Trophoblast cell (in vitro differentiated cells and primary cell): ENCODE measurements around the gene MICOS13.

ENCODE experiments used
- DNase-seq, 2 donors: peaks; one replicate each; pipeline ENCODE4 v3.0.0-alpha.2; 2016
- H2AFZ ChIP-seq: 2 replicates; pipeline ENCODE4 v1.6.1; 2013; ENCODE audit warnings: low read length, moderate library complexity, mild to moderate bottlenecking; ENCODE audit not compliant: insufficient read depth, poor library complexity
- H2AK5ac ChIP-seq: 2 replicates; pipeline ENCODE4 v1.6.1; 2013; ENCODE audit warnings: mild to moderate bottlenecking, low read length
- H2BK120ac ChIP-seq: 2 replicates; pipeline ENCODE4 v1.6.1; 2013; ENCODE audit warnings: low read length, mild to moderate bottlenecking, moderate library complexity; ENCODE audit not compliant: insufficient read depth, poor library complexity
- H2BK12ac ChIP-seq: 2 replicates; pipeline ENCODE4 v1.6.1; 2013; ENCODE audit warnings: mild to moderate bottlenecking, low read length, moderate library complexity
- H2BK5ac ChIP-seq: 2 replicates; pipeline ENCODE4 v1.6.1; 2013; ENCODE audit warnings: low read length, low read depth, moderate library complexity, mild to moderate bottlenecking; ENCODE audit not compliant: poor library complexity
- H3K14ac ChIP-seq: 2 replicates; pipeline ENCODE4 v1.6.1; 2013; ENCODE audit warnings: mild to moderate bottlenecking, low read length
- H3K18ac ChIP-seq: 2 replicates; pipeline ENCODE4 v1.6.1; 2013; ENCODE audit warnings: mild to moderate bottlenecking, low read length
- H3K23ac ChIP-seq: 2 replicates; pipeline ENCODE4 v1.6.1; 2013; ENCODE audit warnings: low read length
- H3K27ac ChIP-seq: 2 replicates; pipeline ENCODE4 v1.5.1; 2013; ENCODE audit warnings: low read depth, mild to moderate bottlenecking, inconsistent platforms, low read length, moderate library complexity
- H3K27me3 ChIP-seq: 2 replicates; pipeline ENCODE4 v1.6.1; 2013; ENCODE audit warnings: inconsistent platforms, mild to moderate bottlenecking, low read length, moderate library complexity; ENCODE audit not compliant: insufficient read depth
- H3K36me3 ChIP-seq, 2 experiments: 1 replicate in 1 of 2; 2 replicates in 1 of 2; pipeline ENCODE4 v1.6.1; 2013; ENCODE audit warnings: low read length in 2 of 2, mild to moderate bottlenecking in 2 of 2, moderate library complexity in 1 of 2; ENCODE audit not compliant: insufficient read depth in 2 of 2, control insufficient read depth in 1 of 2
- H3K4ac ChIP-seq: 2 replicates; pipeline ENCODE4 v1.6.1; 2013; ENCODE audit warnings: low read depth, mild to moderate bottlenecking, low read length, moderate library complexity
- H3K4me1 ChIP-seq, 2 experiments: 1 replicate in 1 of 2; 2 replicates in 1 of 2; pipeline ENCODE4 v1.6.1; 2013; ENCODE audit warnings: low read length in 2 of 2, mild to moderate bottlenecking in 2 of 2, moderate library complexity in 1 of 2; ENCODE audit not compliant: insufficient read depth in 2 of 2, control insufficient read depth in 1 of 2
- H3K4me2 ChIP-seq: 2 replicates; pipeline ENCODE4 v1.6.1; 2013; ENCODE audit warnings: inconsistent platforms, mild to moderate bottlenecking, low read length, moderate library complexity
- H3K4me3 ChIP-seq: 2 replicates; pipeline ENCODE4 v1.5.1; 2013; ENCODE audit warnings: mild to moderate bottlenecking, low read depth, low read length, inconsistent platforms
- H3K79me1 ChIP-seq: one replicate; pipeline ENCODE4 v1.6.1; 2013; ENCODE audit warnings: low read length
- H3K79me2 ChIP-seq: 2 replicates; pipeline ENCODE4 v1.6.1; 2013; ENCODE audit warnings: low read length, mild to moderate bottlenecking; ENCODE audit not compliant: control insufficient read depth, insufficient read depth, poor library complexity
- H3K9ac ChIP-seq: 2 replicates; pipeline ENCODE4 v1.6.1; 2013; ENCODE audit warnings: mild to moderate bottlenecking, low read length
- H3K9me3 ChIP-seq: 2 replicates; pipeline ENCODE4 v1.6.1; 2013; ENCODE audit warnings: low read depth, mild to moderate bottlenecking, control low read depth, inconsistent platforms, low read length; ENCODE audit not compliant: insufficient read depth
- H4K12ac ChIP-seq: 2 replicates; pipeline ENCODE4 v1.6.1; 2013; ENCODE audit warnings: low read depth, mild to moderate bottlenecking, low read length, moderate library complexity
- H4K8ac ChIP-seq: 2 replicates; pipeline ENCODE4 v1.6.1; 2013; ENCODE audit warnings: low read depth, mild to moderate bottlenecking, low read length, moderate library complexity
- H4K91ac ChIP-seq: one replicate; pipeline ENCODE4 v1.6.1; 2013; ENCODE audit warnings: low read depth, mild to moderate bottlenecking, low read length, moderate library complexity
- WGBS: extraction: QIAGEN DNeasy Blood & Tissue Kit; methylation state at CpG from one replicate; pipeline ENCODE4 v1.1.7; 2013; ENCODE audit warnings: missing lambda C conversion rate; ENCODE audit not compliant: insufficient read length, insufficient coverage; ENCODE audit errors: extremely low coverage; 5-methylcytosine and 5-hydroxymethylcytosine counted together

The MICOS13 gene

GRCh38 chr19:5677136-5677535 is 3.2 kb downstream of the MICOS13 start:
- Histone ChIP-seq H3K4ac (no peak overlapping the region), H3K36me3 (peaks cover 9 to 12% of the 10 kb centered on the region in 2 experiments), H3K27ac (no peak overlapping the region), H2AK5ac (no peak overlapping the region), H2BK5ac (no peak overlapping the region), H3K14ac (no peak overlapping the region), H3K4me3 (no peak overlapping the region), H3K9me3 (no peaks in the 10 kb centered on the region), H3K23ac (no peak overlapping the region), H3K18ac (no peak overlapping the region), H3K79me1 (peaks cover 12% of the 10 kb centered on the region), H2AFZ (no peak overlapping the region), H2BK120ac (no peak overlapping the region), H3K79me2 (peaks cover 12% of the 10 kb centered on the region), H3K9ac (no peak overlapping the region), H3K4me1 (peaks cover 13 to 14% of the 10 kb centered on the region in 2 experiments), H4K12ac (no peak overlapping the region), H3K4me2 (no peak overlapping the region), H4K91ac (no peak overlapping the region), H4K8ac (no peak overlapping the region), H3K27me3 (no peaks in the 10 kb centered on the region), H2BK12ac (no peak overlapping the region)
- no peak for DNase-seq
- no CpG with 5 or more reads among the region's 10 CpGs for WGBS

GRCh38 chr19:5676772-5677105 is 3.6 kb downstream of the MICOS13 start:
- Histone ChIP-seq H4K91ac (no peak overlapping the region), H3K23ac (no peak overlapping the region), H4K8ac (no peak overlapping the region), H3K4me3 (no peak overlapping the region), H3K79me2 (peaks cover 12% of the 10 kb centered on the region), H4K12ac (no peak overlapping the region), H3K27me3 (no peaks in the 10 kb centered on the region), H3K36me3 (peaks cover 12 to 16% of the 10 kb centered on the region in 2 experiments), H3K27ac (no peak overlapping the region), H2AFZ (no peak overlapping the region), H2AK5ac (no peak overlapping the region), H3K4me1 (peaks cover 11 to 13% of the 10 kb centered on the region in 2 experiments), H3K4me2 (no peak overlapping the region), H3K18ac (no peak overlapping the region), H3K4ac (no peak overlapping the region), H3K9me3 (no peaks in the 10 kb centered on the region), H2BK120ac (no peak overlapping the region), H3K14ac (no peak overlapping the region), H2BK12ac (no peak overlapping the region), H3K9ac (no peak overlapping the region), H2BK5ac (no peak overlapping the region), H3K79me1 (peaks cover 12% of the 10 kb centered on the region)
- WGBS, result no CpG with 5 or more reads among the region's 13 CpGs
- no peak for DNase-seq

- Histone ChIP-seq H3K79me2 (peaks cover 11% of the 10 kb centered on the region), H2AFZ (no peak overlapping the region)
- no CpG with 5 or more reads among the region's 17 CpGs for WGBS
These were observed 4.1 kb downstream of the MICOS13 start for GRCh38 chr19:5676105-5676771.

GRCh38 chr19:5674714-5675113 is 5.6 kb downstream of the MICOS13 start:
- Histone ChIP-seq H3K9ac (no peak overlapping the region), H4K91ac (no peak overlapping the region), H3K27ac (no peak overlapping the region), H3K79me1 (no peaks in the 10 kb centered on the region), H3K4me3 (no peak overlapping the region), H3K23ac (no peak overlapping the region), H4K8ac (no peak overlapping the region), H2BK120ac (no peak overlapping the region), H3K36me3 (peaks cover 16 to 22% of the 10 kb centered on the region in 2 experiments), H3K4me1 (peaks cover 5 to 7% of the 10 kb centered on the region in 2 experiments), H3K14ac (no peak overlapping the region), H3K18ac (no peak overlapping the region), H2AFZ (no peak overlapping the region), H3K4ac (no peak overlapping the region), H2BK5ac (no peak overlapping the region), H3K79me2 (peaks cover 3% of the 10 kb centered on the region), H4K12ac (no peak overlapping the region), H2BK12ac (no peak overlapping the region), H2AK5ac (no peak overlapping the region), H3K4me2 (no peak overlapping the region), H3K9me3 (no peaks in the 10 kb centered on the region), H3K27me3 (no peaks in the 10 kb centered on the region)
- no peak for DNase-seq
- WGBS, result no CpG with 5 or more reads among the region's 5 CpGs

More at GRCh38 chr19:5676105-5676771, 4.1 kb downstream of the MICOS13 start:
- no peaks in the 10 kb centered on the region for H3K27me3 ChIP-seq
- no peak overlapping the region for H2BK12ac ChIP-seq
- H4K8ac ChIP-seq, result no peak overlapping the region
- no peak overlapping the region for H4K12ac ChIP-seq
- H3K18ac ChIP-seq, result no peak overlapping the region
- DNase-seq, result no peak
- no peaks in the 10 kb centered on the region for H3K9me3 ChIP-seq
- no peak overlapping the region for H3K4me3 ChIP-seq
- no peak overlapping the region for H2BK5ac ChIP-seq
- no peak overlapping the region for H3K23ac ChIP-seq
- no peak overlapping the region for H2BK120ac ChIP-seq
- no peak overlapping the region for H4K91ac ChIP-seq
- H3K4me2 ChIP-seq, result no peak overlapping the region
- no peak overlapping the region for H3K9ac ChIP-seq
- no peak overlapping the region for H2AK5ac ChIP-seq
- H3K36me3 ChIP-seq, result peaks cover 15 to 20% of the 10 kb centered on the region in 2 experiments
- H3K4me1 ChIP-seq, result peaks cover 9% of the 10 kb centered on the region in 2 experiments
- H3K4ac ChIP-seq, result no peak overlapping the region
- H3K79me1 ChIP-seq, result peaks cover 12% of the 10 kb centered on the region
- H3K27ac ChIP-seq, result no peak overlapping the region
- no peak overlapping the region for H3K14ac ChIP-seq
